Right atrium auricular region (tissue), 2 donors: ENCODE measurements around the gene SMTN. TPM values are rescaled to one million over a fixed set of nuclear protein-coding genes. Genes with fewer than 3 reads are reported as not detected.

Source experiments
- DNase-seq: peaks from one replicate; pipeline ENCODE4 v3.0.0-alpha.2; 2019; ENCODE audit warnings: low spot score
- H3K27ac ChIP-seq, 2 donors: fragments of 200-600 bp; sonication (generic); 1 replicate in 1 of 2; 2 replicates in 1 of 2; pipeline ENCODE4 v1.5.1; 2016 to 2019
- H3K27me3 ChIP-seq, 2 donors: fragments of 200-600 bp; sonication (generic); one replicate each; pipeline versions ENCODE4 v1.5.1 to v1.6.0; 2017 to 2019
- H3K36me3 ChIP-seq: fragments of 200-600 bp; sonication (generic); one replicate; pipeline ENCODE4 v1.5.1; 2016
- H3K4me1 ChIP-seq, 2 donors: fragments of 200-600 bp; sonication (generic); one replicate each; pipeline versions ENCODE4 v1.5.1 to v1.6.0; 2017 to 2019
- H3K4me3 ChIP-seq, 2 donors: fragments of 200-600 bp; sonication (generic); 1 replicate in 1 of 2; 2 replicates in 1 of 2; pipeline ENCODE4 v1.5.1; 2017 to 2019; ENCODE audit warnings: mild to moderate bottlenecking in 1 of 2, moderate library complexity in 1 of 2
- H3K9me3 ChIP-seq, 2 donors: fragments of 200-600 bp; sonication (generic); one replicate each; pipeline ENCODE4 v1.5.1; 2019
- total RNA-seq, 2 donors: library from RNA; depleted of rRNA; stranded (reverse); fragments of >200 nt; gene quantifications; one replicate each; pipeline ENCODE4 v1.1.0, GENCODE V29; 2016
- TF ChIP-seq, protein P1 (sequence below), 2 donors: fragments of 200-600 bp; sonication (generic); IDR thresholded peaks; one replicate each; pipeline ENCODE4 v1.5.1; 2019; ENCODE audit warnings: antibody characterized with exemption in 2 of 2

The SMTN gene
- total RNA-seq, 2 donors from 2014 or later, result 81.4 to 183 TPM

DNA sequence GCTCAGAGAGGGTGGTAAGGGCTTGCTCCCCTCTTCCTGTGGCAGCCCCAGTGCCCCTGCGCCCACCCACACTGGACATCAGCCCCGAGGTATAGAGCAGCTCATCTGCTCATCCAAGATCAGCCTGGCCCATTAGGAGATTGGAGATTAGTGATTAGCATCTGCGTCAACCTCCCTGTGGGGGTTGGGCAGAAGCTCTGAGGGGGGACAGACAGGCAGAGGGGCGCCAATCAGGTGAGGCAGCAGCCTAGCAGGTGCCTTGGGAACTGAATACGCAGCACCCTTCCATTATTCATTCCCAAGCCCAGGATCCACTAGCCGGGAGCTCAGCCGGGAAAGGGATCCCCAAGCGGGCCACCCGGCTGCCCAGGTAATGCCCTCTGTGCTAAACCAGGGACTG, 11.0 kb downstream of the SMTN start:
- no peaks in the 10 kb centered on the region for H3K9me3 ChIP-seq
- no peaks in the 10 kb centered on the region for H3K27me3 ChIP-seq
- no peak for DNase-seq
- H3K27ac ChIP-seq, result peak overlapping the region; percentile 90 to 95
- H3K36me3 ChIP-seq, result peaks cover 95% of the 10 kb centered on the region
- peaks cover 0 to 48% of the 10 kb centered on the region in 2 donors for H3K4me1 ChIP-seq
- TF ChIP-seq, protein P1, sequence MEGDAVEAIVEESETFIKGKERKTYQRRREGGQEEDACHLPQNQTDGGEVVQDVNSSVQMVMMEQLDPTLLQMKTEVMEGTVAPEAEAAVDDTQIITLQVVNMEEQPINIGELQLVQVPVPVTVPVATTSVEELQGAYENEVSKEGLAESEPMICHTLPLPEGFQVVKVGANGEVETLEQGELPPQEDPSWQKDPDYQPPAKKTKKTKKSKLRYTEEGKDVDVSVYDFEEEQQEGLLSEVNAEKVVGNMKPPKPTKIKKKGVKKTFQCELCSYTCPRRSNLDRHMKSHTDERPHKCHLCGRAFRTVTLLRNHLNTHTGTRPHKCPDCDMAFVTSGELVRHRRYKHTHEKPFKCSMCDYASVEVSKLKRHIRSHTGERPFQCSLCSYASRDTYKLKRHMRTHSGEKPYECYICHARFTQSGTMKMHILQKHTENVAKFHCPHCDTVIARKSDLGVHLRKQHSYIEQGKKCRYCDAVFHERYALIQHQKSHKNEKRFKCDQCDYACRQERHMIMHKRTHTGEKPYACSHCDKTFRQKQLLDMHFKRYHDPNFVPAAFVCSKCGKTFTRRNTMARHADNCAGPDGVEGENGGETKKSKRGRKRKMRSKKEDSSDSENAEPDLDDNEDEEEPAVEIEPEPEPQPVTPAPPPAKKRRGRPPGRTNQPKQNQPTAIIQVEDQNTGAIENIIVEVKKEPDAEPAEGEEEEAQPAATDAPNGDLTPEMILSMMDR (IDR thresholded peaks at IDR 0.05), result no peak
- no peak overlapping the region for H3K4me3 ChIP-seq

- Histone ChIP-seq H3K9me3 (no peaks in the 10 kb centered on the region), H3K4me1 (peaks cover 0 to 49% of the 10 kb centered on the region in 2 donors), H3K27me3 (no peaks in the 10 kb centered on the region), H3K4me3 (peak overlapping the region; percentile 43 to 56), H3K36me3 (peaks cover 99% of the 10 kb centered on the region), H3K27ac (peak overlapping the region; percentile 90 to 95)
- DNase-seq, result no peak
- TF ChIP-seq, protein P1 (IDR thresholded peaks at IDR 0.05), result no peak
Measured at GRCh38 chr22:31093086-31093850, 12.2 kb downstream of the SMTN start.

- H3K9me3 ChIP-seq, result no peaks in the 10 kb centered on the region
- H3K27me3 ChIP-seq, result no peaks in the 10 kb centered on the region
- no peak for DNase-seq
- TF ChIP-seq, protein P1 (IDR thresholded peaks at IDR 0.05), result no peak
- H3K27ac ChIP-seq, result peak overlapping the region; percentile 90 to 95
- H3K4me3 ChIP-seq, result peak overlapping the region; percentile 43 to 56
- H3K4me1 ChIP-seq, result peaks cover 0 to 57% of the 10 kb centered on the region in 2 donors
- peaks cover 99% of the 10 kb centered on the region for H3K36me3 ChIP-seq
Measured at GRCh38 chr22:31094021-31094551, 13.0 kb downstream of the SMTN start.

DNA sequence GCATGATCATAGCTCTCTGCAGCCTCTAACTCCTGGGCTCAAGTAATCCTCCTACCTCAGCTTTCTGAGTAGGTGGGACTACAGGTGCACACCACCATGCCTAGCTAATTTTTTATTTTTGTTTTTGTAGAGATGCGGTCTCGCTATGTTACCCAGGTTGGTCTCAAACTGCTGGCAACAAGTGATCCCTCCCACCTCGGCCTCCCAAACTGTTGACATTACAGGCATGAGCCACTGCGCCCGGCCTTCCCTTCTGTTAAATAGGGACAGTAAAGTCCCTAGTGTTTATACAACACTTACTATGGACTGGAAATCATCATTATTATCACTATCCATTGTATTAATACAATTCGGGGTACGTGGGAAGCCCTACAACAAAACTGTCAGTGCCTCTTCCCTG, 13.6 kb downstream of the SMTN start:
- Histone ChIP-seq H3K36me3 (peaks cover 99% of the 10 kb centered on the region), H3K4me3 (no peak overlapping the region), H3K27me3 (no peaks in the 10 kb centered on the region), H3K4me1 (peaks cover 0 to 55% of the 10 kb centered on the region in 2 donors), H3K27ac (peak overlapping the region in 1 of 2 donors; percentile 90), H3K9me3 (no peaks in the 10 kb centered on the region)
- TF ChIP-seq, protein P1 (IDR thresholded peaks at IDR 0.05), result no peak
- DNase-seq, result no peak

GRCh38 chr22:31095637-31096249, 14.6 kb downstream of the SMTN start:
- no peak overlapping the region for H3K27ac ChIP-seq
- no peaks in the 10 kb centered on the region for H3K9me3 ChIP-seq
- H3K4me1 ChIP-seq, result peaks cover 0 to 46% of the 10 kb centered on the region in 2 donors
- H3K27me3 ChIP-seq, result no peaks in the 10 kb centered on the region
- TF ChIP-seq, protein P1 (IDR thresholded peaks at IDR 0.05), result no peak
- no peak for DNase-seq
- no peak overlapping the region for H3K4me3 ChIP-seq
- H3K36me3 ChIP-seq, result peaks cover 99% of the 10 kb centered on the region
